ENCODE results near the gene UTY. TPM values are rescaled to one million over a fixed set of nuclear protein-coding genes. Genes with fewer than 3 reads are reported as not detected.

Gene UTY
- total RNA-seq, 1 donor = 36.9 TPM

DNA sequence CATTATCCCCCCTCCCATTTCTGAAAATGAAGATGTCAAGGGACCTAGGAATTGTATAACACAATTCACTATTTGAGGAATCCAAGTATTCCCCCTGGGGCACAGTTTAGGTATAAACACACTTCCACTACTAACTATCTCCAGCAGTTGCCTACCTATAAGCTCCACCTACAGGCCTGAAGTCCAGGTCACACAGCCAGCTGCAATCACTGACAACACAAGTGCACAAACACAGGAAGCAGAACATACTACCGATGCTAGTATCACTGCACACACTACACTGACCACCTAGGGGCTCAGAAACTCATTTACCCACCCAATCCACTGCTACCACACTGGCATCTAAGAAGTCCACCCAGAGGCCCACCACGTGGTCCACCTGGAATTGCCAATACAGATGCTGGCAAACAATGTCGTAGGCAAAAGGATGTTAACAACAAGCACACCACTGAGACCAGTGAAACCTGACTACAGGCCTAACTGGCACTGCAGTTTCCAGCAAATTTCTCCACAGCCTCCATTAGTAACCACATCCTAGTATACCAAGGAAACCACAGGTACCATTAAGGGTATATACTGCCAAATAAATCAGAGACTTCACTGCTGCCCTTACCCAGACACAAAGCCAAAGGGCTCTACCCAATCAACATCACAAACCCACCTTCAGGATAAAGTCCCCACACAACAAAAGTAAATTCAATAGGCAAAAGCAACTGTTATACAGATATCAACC is 47.4 kb downstream of the UTY start:
- H3K9me3 ChIP-seq (ENCODE audit: low read depth, low read length) = no peaks in the 10 kb centered on the region
- no peaks in the 10 kb centered on the region for H4K20me1 ChIP-seq (ENCODE audit: insufficient read depth, low read length)
- no peaks in the 10 kb centered on the region for H3K36me3 ChIP-seq (ENCODE audit: insufficient read depth, low read length)
- H3K4me2 ChIP-seq (ENCODE audit: insufficient read depth, low read length) = no peak overlapping the region
- TF ChIP-seq, protein P1, sequence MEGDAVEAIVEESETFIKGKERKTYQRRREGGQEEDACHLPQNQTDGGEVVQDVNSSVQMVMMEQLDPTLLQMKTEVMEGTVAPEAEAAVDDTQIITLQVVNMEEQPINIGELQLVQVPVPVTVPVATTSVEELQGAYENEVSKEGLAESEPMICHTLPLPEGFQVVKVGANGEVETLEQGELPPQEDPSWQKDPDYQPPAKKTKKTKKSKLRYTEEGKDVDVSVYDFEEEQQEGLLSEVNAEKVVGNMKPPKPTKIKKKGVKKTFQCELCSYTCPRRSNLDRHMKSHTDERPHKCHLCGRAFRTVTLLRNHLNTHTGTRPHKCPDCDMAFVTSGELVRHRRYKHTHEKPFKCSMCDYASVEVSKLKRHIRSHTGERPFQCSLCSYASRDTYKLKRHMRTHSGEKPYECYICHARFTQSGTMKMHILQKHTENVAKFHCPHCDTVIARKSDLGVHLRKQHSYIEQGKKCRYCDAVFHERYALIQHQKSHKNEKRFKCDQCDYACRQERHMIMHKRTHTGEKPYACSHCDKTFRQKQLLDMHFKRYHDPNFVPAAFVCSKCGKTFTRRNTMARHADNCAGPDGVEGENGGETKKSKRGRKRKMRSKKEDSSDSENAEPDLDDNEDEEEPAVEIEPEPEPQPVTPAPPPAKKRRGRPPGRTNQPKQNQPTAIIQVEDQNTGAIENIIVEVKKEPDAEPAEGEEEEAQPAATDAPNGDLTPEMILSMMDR (IDR thresholded peaks at IDR 0.05; ENCODE audit: extremely low read depth, low read depth, low read length) = no peak
- no peaks in the 10 kb centered on the region for H3K4me1 ChIP-seq (ENCODE audit: insufficient read depth, low read length)
- no peak overlapping the region for H3K27ac ChIP-seq (ENCODE audit: low read depth, low read length)
- no peaks in the 10 kb centered on the region for H3K27me3 ChIP-seq (ENCODE audit: insufficient read depth, low read length)
- H3K79me2 ChIP-seq (ENCODE audit: insufficient read depth, low read length) = no peaks in the 10 kb centered on the region
- no peak for DNase-seq (ENCODE audit: insufficient read length, low spot score, missing footprints)
- no peak overlapping the region for H2AFZ ChIP-seq (ENCODE audit: low read length)
- no peak overlapping the region for H3K4me3 ChIP-seq (ENCODE audit: insufficient read depth, low read length)

DNA sequence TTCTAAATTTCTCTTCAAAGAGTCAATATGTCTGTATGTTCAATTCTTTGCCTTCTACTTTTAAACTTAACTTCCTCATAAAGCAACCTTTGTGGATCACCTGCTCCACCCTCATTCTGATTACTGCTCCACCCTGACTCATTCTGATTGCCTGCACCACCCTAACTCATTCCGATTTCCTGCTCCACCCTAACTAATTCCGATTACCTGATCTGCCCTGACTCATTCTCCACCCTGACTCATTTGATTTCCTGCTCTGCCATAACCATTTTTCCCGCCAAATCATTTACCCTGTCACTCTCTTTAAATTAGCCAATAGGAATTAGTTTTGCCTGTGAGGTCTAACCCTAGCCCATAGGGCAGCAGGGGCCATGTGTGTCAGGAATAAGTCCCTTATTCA is 50.3 kb downstream of the UTY start:
- no peak overlapping the region for H3K4me2 ChIP-seq (ENCODE audit: insufficient read depth, low read length)
- no peaks in the 10 kb centered on the region for H3K27me3 ChIP-seq (ENCODE audit: insufficient read depth, low read length)
- no peaks in the 10 kb centered on the region for H3K36me3 ChIP-seq (ENCODE audit: insufficient read depth, low read length)
- no peak for DNase-seq (ENCODE audit: insufficient read length, low spot score, missing footprints)
- H3K4me1 ChIP-seq (ENCODE audit: insufficient read depth, low read length) = no peaks in the 10 kb centered on the region
- H2AFZ ChIP-seq (ENCODE audit: low read length) = no peak overlapping the region
- no peaks in the 10 kb centered on the region for H3K79me2 ChIP-seq (ENCODE audit: insufficient read depth, low read length)
- no peaks in the 10 kb centered on the region for H3K9me3 ChIP-seq (ENCODE audit: low read depth, low read length)
- H3K4me3 ChIP-seq (ENCODE audit: insufficient read depth, low read length) = no peak overlapping the region
- no peak overlapping the region for H3K27ac ChIP-seq (ENCODE audit: low read depth, low read length)
- H4K20me1 ChIP-seq (ENCODE audit: insufficient read depth, low read length) = no peaks in the 10 kb centered on the region
- TF ChIP-seq, protein P1 (IDR thresholded peaks at IDR 0.05; ENCODE audit: extremely low read depth, low read depth, low read length) = no peak

DNA sequence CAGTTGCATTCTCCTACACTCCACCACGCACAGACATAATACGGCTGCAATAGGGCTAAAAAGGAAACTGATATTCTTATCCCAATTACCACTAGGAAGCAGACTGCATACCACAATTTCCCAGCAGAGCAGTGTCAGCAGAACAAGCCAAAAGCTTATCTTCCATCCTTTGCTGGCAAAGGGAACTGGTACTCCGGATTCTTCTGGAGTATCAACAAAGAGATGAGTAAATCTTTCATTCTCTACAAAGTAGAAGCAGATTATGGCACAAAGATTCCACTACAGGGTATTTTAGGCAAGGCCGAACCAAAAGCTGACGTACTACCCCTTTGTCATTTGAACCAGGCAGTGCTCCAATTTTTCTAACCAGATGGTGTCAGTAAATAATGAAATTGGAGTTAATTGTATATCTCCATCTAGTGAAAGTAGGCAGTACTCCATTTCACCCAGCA is 56.5 kb downstream of the UTY start:
- no peaks in the 10 kb centered on the region for H3K4me1 ChIP-seq (ENCODE audit: insufficient read depth, low read length)
- H2AFZ ChIP-seq (ENCODE audit: low read length) = no peak overlapping the region
- no peaks in the 10 kb centered on the region for H3K27me3 ChIP-seq (ENCODE audit: insufficient read depth, low read length)
- no peak for DNase-seq (ENCODE audit: insufficient read length, low spot score, missing footprints)
- no peak overlapping the region for H3K4me3 ChIP-seq (ENCODE audit: insufficient read depth, low read length)
- TF ChIP-seq, protein P1 (IDR thresholded peaks at IDR 0.05; ENCODE audit: extremely low read depth, low read depth, low read length) = no peak
- no peaks in the 10 kb centered on the region for H3K9me3 ChIP-seq (ENCODE audit: low read depth, low read length)
- no peaks in the 10 kb centered on the region for H4K20me1 ChIP-seq (ENCODE audit: insufficient read depth, low read length)
- no peaks in the 10 kb centered on the region for H3K79me2 ChIP-seq (ENCODE audit: insufficient read depth, low read length)
- no peak overlapping the region for H3K27ac ChIP-seq (ENCODE audit: low read depth, low read length)
- no peaks in the 10 kb centered on the region for H3K36me3 ChIP-seq (ENCODE audit: insufficient read depth, low read length)
- no peak overlapping the region for H3K4me2 ChIP-seq (ENCODE audit: insufficient read depth, low read length)

DNA sequence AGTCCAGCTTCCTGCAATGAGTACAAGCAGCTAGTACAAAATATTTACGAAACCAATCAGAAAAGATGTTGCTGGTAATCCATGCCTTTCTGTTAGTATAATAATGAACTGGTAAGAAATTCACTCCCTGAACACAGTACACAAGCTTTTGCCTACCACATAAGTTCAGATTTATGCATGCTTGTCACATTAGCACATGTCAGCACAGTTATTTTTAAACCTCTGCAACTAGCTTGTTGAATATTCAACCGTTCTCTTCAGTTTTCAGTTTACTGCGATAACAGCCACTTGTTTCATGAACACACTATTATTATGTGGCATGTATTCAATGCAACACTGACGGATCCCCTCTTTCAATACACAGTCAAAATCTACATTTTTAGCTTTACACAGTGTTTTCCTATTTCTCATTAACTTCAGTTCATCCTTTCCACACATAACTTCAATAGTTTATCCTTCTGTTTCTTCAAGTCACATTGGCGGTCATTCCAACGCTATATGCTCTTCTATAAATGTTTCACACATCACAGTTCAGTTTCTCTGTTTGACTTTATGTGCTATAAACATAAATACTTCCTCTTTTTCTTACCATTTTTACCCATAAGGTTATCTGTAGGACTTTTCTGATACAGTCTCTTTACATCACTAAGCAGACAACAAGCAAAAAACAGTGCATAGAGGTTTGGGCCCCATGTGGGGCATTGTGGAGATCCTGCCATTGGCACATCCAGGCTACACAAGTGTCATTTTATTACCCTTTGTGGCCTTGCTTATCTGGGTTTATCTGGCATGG is 62.8 kb downstream of the UTY start:
- Histone ChIP-seq H3K36me3 (ENCODE audit: insufficient read depth, low read length) (no peaks in the 10 kb centered on the region), H3K4me1 (ENCODE audit: insufficient read depth, low read length) (no peaks in the 10 kb centered on the region), H2AFZ (ENCODE audit: low read length) (no peak overlapping the region), H3K9me3 (ENCODE audit: low read depth, low read length) (no peaks in the 10 kb centered on the region), H3K27ac (ENCODE audit: low read depth, low read length) (no peak overlapping the region), H3K4me2 (ENCODE audit: insufficient read depth, low read length) (no peak overlapping the region), H3K27me3 (ENCODE audit: insufficient read depth, low read length) (no peaks in the 10 kb centered on the region), H4K20me1 (ENCODE audit: insufficient read depth, low read length) (no peaks in the 10 kb centered on the region), H3K79me2 (ENCODE audit: insufficient read depth, low read length) (no peaks in the 10 kb centered on the region), H3K4me3 (ENCODE audit: insufficient read depth, low read length) (no peak overlapping the region)
- TF ChIP-seq, protein P1 (IDR thresholded peaks at IDR 0.05; ENCODE audit: extremely low read depth, low read depth, low read length) = no peak
- no peak for DNase-seq (ENCODE audit: insufficient read length, low spot score, missing footprints)

Data from osteoblast (primary cell).